ENCODE measurements around the gene ATP9B. TPM values are rescaled to one million over a fixed set of nuclear protein-coding genes. Genes with fewer than 3 reads are reported as not detected.
A peak's percentile ranks its signal among the peaks of the same experiment; 100 is the strongest.

The ATP9B gene
- total RNA-seq, 1 donor: 45.2 TPM

DNA sequence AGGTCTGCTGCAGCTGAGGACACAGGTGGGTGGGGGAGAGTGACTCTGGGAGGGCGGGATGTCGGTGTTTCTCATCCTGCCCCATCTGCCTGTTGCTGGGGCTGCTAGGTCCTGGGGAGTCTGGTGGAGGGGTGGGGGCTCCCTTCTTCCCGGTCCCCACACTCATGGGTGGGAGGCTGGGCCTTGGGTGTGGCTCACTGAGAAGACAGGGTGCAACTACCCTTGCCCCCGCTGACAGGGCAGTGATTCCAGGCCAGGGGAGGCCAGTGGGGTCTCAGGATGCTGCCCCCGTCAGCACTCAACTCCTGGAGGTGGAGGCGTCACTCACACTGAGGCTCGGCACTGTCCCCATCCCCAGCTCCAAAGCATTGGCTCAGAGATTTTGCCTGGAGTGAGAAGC is 318.8 kb downstream of the ATP9B start:
- no peak for DNase-seq (ENCODE audit: low read depth in 2 of 3, low spot score in 2 of 3)

DNA sequence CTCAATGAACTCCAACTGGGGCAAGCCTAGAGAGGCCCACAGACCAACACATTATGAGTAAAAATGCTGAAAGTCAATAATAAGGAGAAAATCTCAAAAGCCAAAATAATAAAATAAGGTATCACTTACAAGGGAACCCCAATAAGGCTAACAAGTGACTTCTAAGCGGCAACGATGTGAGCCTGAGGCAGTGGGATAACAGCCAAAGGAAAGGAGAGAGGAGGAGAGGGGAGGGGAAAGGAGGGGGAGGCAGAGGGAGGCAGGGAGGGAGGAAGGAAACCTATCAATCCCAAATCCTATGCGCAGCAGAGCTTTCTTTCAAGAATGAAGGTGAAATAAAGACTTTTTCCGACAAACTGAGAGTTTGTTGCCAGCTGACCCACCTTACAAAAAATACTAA is 320.5 kb downstream of the ATP9B start:
- DNase-seq (ENCODE audit: low read depth in 2 of 3, low spot score in 2 of 3): no peak

DNA sequence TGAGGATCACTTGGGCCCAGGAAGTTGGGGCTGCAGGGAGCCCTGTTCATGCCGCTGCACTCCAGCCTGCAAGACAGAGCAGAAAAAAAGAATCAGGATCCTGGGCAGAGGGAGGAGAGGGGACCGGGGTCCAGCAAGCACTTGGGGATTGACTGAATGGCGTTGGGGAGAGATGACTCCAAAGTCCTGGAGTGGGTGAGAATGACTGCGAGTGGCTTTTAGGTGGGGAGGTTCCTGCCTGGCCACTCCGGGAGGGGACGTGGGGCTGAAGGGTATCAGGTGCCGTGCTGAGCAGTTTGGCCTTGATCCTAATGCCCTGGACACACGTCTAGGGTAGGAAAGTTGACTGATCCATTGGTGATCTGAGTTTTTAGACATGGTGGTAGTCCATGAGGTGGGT is 323.0 kb downstream of the ATP9B start:
- DNase-seq (ENCODE audit: low read depth in 2 of 3, low spot score in 2 of 3): no peak

DNA sequence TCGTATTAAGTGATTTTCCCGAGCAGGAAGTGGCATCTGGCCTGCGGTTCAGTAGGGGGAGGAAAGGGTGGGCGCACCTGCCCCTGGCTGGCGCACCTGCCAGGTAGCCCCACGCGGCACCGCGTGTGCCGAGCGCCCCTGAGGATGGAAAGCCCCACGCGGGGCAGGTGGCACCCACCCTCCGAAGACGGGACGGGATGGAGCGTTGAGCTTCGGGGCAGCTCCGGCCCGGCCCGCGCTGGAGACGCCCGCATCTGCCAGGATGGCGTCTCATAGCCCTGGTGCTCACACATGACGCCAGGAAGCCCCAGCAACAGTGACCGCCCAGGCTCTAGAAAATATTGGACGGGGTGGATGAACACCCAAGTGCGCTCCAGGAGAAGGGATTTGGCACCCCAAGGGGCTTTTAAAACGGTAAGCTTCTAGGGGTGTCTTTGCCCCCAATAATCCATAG is 324.0 kb downstream of the ATP9B start:
- DNase-seq (ENCODE audit: low read depth in 2 of 3, low spot score in 2 of 3): no peak

DNA sequence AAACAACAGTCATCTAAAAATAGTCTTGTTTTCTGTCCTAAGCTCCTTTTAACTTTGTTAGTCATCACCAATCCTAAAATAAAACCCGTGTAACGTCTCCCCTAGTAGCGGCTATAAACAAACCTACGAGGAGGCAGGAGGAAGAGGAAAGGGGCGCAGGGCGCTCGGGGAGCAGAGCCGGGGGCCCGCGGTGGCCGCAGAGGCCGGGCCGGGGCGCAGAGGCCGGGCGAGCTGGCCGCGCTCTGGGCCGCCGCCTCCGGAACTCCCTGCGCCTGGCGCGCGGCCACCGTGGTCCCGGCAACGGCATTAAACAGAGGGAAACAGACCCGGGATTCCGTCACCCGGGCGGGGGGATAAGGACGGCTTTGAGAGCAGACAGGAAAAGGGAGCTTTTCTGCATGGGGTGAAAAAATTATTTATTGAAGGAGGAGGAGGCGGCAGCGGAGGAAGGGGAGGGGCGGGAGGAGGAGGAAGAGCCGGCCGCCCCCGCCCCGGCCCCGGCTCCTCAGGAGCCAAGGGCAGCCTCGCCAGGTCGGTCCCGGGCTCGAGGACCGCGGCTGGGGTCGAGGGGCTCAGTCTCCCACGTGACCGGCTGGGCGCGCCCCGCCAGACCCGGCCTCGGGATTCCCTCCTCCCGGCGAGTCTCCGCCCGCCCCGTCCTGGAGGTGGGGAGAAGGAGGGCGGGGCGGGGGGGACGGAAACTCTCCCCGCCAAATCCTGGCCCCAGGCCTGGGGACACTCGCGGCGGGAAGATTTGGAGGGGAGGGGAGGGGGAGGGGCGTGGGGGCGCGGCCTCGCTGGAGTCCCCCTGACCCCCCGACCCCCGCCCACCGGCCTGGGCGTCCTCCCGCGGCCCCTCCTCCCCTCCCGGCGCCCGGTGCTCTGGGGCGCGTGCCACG is 324.7 kb downstream of the ATP9B start:
- DNase-seq (ENCODE audit: low read depth in 2 of 3, low spot score in 2 of 3): peak in 2 of 3 donors; percentile 89 to 91

DNA sequence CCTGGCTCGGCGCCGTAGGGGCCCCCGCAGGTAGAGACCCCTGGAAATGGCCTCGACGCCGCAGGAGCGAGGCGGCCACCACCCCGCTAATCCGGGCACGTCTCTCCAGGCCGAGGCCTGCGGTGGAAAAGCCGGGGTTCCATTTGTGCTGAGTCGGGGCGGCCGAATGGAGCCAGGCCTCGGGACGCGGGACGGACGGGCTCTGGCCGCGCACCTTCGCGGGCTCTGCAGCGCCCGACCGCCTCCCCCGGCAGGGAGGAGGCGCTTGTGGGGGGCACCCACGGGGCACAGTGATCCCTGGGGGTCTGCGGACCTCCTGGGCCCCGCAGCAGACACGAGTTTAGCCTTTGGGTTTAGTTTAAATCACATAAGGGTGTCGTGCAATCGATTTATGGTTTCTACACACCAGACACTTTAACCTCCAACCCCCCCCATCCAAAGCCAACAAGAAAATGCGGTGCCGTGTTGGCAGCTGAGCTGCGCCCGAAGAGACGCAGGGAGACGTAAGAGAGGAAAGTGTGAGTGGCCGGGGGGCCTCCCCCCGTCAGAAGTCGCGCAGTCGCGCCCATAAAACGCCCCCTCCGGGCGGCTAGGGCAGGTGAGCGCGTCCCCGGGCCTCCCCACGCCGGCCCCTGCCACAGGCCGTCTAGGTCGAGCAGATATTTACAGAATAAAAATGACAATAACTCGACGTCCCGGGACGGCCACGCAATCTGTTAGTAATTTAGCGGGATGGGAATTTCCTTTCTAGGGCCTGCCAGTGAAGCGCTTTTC is 325.5 kb downstream of the ATP9B start:
- DNase-seq (ENCODE audit: low read depth in 2 of 3, low spot score in 2 of 3): peak in 2 of 3 donors; percentile 54 to 69

DNA sequence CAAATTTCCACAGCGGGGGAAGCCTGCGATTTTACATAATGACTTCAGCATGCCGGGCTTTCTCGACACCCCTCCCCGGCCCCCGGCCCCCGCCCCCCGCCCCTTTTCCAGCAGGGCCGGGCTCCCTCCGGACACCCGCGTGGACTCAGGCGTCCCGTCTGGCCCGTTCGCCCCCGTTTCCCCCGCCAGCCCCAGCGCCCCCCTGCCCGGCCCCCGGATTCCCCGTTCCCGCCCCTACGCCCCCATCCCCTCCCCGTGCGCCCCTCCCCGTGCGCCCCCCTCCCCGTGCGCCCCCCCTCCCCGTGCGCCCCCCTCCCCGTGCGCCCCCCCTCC is 326.1 kb downstream of the ATP9B start:
- no peak for DNase-seq (ENCODE audit: low read depth in 2 of 3, low spot score in 2 of 3)

DNA sequence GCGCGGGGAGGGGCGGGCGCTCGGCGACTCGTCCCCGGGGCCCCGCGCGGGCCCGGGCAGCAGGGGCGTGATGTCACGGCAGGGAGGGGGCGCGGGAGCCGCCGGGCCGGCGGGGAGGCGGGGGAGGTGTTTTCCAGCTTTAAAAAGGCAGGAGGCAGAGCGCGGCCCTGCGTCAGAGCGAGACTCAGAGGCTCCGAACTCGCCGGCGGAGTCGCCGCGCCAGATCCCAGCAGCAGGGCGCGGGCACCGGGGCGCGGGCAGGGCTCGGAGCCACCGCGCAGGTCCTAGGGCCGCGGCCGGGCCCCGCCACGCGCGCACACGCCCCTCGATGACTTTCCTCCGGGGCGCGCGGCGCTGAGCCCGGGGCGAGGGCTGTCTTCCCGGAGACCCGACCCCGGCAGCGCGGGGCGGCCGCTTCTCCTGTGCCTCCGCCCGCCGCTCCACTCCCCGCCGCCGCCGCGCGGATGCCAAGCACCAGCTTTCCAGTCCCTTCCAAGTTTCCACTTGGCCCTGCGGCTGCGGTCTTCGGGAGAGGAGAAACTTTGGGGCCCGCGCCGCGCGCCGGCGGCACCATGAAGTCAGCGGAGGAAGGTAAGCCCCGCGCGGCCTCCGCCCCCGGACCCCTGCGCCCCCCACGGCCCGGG is 326.7 kb downstream of the ATP9B start, which contains the start of gene NFATC1:
Gene NFATC1, plus strand, starts transcription at position 170 of the 644 bp plus-strand sequence. Its CDS starts 295 bp downstream, at position 465.
- DNase-seq (ENCODE audit: low read depth in 2 of 3, low spot score in 2 of 3): peak in 2 of 3 donors; percentile 80 to 84

DNA sequence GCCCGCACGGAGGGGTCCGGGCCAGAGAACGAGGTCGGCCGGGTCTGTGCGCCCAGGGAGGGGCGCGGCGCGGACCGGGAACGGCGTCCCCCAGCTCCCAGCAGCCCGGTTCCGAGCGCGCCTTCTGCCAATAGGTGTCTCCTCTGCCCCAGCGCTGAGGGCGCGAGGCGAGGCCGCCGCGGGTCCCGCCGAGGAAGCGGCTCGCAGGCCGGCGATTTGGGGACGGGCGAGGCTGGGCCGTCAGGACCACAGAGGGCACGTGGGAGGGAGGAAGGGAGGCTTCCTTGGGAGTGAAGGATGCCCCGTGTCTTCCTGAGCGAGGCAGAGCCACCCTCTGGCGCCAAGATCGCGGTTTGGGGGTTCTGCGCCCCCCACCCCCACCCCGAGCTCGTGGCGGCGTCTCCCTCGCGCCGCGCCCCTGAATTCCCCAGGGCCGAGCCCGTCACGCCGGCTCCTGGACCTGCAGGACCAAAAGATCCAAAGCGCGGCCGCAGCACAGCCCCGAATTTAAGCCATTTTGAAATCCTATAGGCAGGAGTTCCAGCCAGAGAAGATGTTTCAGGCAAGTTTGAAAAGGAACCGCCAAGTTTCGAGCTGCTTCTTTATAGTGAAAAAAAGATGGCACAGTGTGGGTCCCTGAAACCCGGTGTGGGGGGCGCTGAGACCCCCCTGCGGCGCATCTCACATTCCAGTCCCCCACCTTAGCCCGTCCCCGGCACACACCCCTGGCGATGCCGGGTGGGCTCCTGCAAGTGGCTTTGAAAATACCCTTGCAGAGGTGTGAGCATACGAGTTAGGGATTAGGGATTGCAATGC is 327.4 kb downstream of the ATP9B start:
- peak in 2 of 3 donors; percentile 22 to 42 for DNase-seq (ENCODE audit: low read depth in 2 of 3, low spot score in 2 of 3)

DNA sequence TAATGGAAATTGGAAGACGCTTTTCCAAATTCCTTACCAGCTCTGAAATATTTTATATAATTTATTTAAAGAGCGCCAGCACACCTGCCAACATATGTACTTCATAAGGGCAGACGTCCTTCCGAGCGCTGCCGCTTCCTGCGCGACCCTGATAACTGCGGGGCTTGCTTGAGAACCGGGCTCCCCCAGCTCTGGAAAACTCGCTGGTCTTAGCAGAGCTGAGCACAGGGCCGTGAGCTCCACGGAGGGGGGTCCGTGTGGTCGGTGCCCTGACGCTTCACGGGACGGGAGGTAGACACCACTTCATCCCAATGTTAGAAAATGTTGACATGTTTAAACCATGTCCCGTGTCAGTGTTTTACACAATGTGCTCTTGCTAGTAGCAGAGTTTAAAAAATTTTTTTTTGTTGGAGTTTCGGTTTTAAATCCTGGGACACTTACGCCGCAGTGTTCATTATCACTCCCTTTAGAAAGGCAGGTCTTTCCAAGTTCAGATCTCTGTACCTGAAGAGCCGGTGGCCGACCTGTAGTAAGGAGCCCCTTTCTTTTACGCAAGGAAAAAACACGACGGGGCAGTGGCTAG is 328.1 kb downstream of the ATP9B start:
- no peak for DNase-seq (ENCODE audit: low read depth in 2 of 3, low spot score in 2 of 3)

DNA sequence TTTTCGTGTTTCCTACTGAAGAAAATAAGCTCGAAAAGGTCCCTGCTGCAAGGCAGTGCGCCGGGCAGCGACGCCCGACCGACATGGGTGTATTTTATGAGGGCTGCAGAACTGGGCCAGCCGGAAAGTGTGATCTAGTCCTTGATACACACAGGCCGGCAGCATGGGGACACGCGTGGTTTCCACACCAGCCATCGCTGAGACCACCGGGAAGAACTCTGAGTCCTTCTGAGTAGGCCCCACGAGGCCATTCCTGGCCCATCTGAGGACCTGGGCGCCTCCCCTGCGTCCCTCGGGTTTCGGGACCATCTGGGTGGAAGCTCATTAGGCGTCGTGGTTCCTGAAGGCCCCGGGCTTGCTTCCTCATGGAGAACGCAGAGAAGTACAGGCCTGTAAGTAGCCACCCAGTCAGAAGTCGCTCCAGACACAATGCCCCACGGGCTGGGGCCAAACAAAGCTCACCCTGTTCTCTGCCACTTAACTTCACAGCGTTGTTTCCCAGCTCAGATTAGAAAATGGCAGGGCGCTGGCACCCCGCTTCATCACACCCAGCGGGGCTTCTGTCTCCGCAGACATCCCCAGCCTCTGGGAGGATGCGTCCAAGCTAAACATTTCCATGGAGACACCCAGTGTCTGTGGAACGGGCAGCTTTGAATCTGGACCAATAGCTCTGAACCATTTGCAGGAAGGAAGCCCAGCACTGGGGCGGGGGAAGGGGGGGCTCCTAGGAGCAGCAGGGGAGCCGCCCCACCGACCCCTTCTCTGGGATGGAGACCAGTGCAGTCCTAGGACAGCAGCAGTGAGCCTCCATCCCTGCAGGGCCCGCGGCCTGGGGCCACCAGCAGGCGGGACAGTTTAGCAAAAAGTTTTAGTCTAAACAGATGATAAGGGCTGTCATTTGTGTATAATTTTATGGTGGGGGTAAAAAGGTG is 328.9 kb downstream of the ATP9B start:
- DNase-seq (ENCODE audit: low read depth in 2 of 3, low spot score in 2 of 3): no peak

DNA sequence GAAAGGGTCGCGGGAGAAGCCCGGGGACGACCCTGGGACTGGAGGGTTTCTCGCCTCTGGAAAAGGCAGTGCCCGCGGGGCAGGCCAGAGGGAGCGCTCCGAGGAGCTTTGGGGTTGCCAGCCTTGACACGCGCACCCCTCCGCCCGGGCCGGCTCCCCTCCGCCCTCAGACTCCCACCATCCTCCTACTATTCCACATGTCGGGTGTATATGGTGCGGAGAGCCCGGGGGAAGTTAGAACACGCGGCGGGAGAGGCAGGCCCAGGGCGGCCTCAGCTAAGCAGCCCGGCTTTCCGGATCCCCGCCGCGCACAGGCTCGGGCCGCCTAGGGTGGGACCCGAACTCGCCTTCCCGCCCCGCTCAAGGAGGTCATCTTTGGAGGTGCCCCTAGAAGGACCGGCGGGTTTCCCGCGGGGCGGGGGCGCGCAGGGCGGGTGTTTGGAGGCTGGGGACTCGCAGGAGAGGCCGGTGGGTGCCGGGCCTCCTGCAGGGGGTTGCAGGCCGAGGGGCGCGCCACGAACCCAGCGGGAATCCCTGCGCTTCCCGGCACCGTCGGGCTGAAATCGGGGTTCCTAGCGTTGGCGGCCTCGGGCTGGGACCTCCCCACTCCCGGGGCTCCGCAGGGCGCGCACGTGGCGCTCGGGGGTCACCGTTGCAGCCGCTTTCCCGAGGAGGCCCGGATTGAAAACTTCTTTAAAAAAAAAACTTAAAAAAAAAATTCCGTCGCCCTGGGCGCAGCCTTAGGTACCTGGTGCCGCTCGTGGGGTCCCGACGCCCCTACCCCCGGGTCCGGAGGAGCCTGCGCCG is 330.3 kb downstream of the ATP9B start:
- DNase-seq (ENCODE audit: low read depth in 2 of 3, low spot score in 2 of 3): no peak

DNA sequence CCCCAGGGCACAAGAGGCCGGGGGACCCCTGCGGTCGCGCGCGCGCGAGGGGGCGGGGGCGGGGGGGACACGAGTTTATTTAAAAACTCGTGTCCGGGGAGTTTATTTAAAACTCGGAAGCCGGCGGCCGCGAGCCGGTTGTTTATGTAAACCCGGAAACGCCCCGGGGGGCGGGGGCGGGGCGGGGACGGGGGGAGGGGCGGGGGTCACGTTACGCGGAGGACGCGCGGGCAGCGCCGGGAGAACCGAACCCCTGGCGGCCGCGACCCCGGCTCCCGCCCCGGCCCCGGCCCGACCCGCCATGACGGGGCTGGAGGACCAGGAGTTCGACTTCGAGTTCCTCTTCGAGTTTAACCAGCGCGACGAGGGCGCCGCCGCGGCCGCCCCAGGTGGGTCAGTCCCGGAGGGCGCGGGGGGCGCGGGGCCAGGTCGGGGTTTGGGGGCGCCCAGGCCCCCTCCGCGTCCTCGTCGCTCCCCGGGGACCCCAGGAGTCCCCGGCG is 330.9 kb downstream of the ATP9B start:
- DNase-seq (ENCODE audit: low read depth in 2 of 3, low spot score in 2 of 3): peak in 2 of 3 donors; percentile 41 to 49

DNA sequence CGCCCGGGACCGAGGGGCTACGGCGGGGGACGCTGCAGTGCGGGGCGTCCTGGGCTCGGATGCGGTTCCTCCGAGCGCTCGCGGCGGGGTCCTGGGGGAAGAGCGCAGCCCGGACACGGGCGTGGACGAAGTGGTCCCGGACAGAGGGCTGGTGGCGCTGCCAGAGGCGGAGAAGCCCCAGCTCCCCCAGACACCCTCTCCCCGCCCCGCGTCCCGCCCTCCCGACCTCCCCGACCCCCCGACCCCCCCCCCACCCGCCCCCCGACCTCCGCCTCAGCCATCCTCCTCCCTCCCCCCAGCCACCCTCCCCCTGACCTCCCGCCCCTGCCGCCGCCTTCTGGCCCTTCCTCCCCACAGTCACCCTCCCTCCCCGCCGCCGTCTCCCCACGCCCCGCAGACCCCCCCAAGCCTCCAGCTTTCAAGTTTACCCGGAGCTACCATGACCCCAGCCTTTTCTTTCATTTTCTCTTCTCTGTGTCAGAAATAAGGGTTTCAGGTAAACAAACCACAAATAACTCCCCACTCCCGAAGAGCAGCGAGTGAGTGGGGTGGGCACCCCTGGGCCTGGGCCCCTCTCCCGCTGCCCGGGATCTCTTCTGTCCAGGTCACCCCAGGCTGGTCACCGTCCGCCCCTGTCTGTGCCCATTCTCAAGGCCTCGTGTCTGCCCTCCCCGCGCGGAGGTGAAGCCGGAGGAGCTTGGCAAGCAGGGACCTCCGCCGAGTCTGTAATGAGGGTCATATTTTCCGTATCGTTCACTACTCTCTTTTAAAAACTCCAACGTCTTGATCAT is 331.6 kb downstream of the ATP9B start:
- peak in 2 of 3 donors; percentile 71 to 75 for DNase-seq (ENCODE audit: low read depth in 2 of 3, low spot score in 2 of 3)

DNA sequence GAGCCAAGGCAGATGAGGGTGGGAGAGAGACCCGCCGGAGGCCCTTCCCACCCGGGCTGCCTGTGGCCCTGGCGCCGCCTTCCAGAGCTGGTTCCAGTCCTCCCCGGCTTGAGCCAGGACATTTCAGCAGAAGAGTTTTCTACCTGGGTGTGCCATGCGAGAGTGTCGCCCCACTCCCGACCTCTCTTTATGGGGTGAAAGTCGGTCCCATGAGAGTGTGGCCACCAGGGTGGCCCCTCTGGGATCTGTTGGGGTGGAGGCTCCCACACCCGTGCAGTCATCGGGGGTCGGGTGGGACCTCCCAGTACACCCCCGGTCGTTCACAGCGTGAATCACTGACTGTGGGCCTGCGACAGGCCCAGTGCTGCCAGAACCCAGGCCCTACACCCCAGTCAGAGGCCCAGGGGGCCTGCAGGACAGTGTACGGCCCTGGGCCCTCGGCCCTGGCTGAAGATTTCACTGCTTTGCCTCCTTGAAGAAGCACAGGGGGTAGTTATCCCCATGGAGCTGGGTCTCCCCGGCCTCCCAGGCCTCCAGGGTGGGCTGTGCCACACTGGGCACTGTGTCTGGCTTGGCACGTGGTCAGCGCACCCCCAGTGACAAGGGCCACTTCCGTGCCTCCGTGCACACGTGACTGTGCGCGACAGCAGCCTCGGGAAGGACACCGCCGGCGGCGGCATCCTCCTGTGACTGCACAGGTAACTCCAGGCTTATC is 332.5 kb downstream of the ATP9B start:
- DNase-seq (ENCODE audit: low read depth in 2 of 3, low spot score in 2 of 3): no peak

DNA sequence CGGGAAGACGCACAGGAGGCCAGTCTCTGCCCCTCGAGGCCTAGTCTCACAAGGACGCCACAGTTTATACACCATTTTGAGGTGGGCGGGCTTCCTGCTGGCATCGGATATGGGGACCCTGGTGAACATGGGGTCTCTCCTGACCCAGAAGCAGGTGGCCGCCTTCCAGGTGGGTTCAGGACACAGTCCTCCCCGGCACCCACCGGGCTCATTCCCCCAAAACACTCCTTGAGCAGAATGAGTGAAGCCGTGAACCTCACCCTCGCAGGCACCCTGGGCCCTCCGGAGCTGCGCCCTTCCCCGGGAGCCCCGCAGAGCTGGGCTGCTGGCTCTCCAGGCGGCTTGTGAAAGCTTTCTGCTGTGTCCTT is 333.0 kb downstream of the ATP9B start:
- DNase-seq (ENCODE audit: low read depth in 2 of 3, low spot score in 2 of 3): no peak
